GM10248 (cell line): ENCODE results near the gene REC114.

Source experiments
- CTCF ChIA-PET: fragments of 300-600 bp; sonication (Branson Sonifier 250); formaldehyde crosslinking; extraction: SDS; loops from one replicate; lab custom pipeline; 2021; ENCODE audit warnings: antibody characterized with exemption; lab: Yijun Ruan, JAX
- POLR2A ChIA-PET: fragments of 350-650 bp; sonication (Branson Sonifier 250); formaldehyde crosslinking; extraction: SDS; loops from one replicate; lab custom pipeline; 2020; ENCODE audit warnings: antibody characterized with exemption; lab: Yijun Ruan, JAX
- DNase-seq: peaks from one replicate; pipeline ENCODE4 v3.0.0; 2012; ENCODE audit errors: extremely low spot score
- CTCF ChIP-seq: IDR thresholded peaks from 2 replicates; pipeline ENCODE4 v1.5.1; 2012; ENCODE audit warnings: mild to moderate bottlenecking, low read depth; ENCODE audit errors: extremely low read depth, missing control alignments, control extremely low read depth

The REC114 gene

GRCh38 chr15:73518180-73518862 lies 75.4 kb downstream of the REC114 start:
- ChIA-PET POLR2A (no interaction called here), CTCF (interaction anchor here (0.7 to 1.6 kb wide), 3 partner anchors 9 to 787 kb away, joined by 3 to 4 read pairs (median 3); no protein-coding TSS in a partner anchor)
- DNase-seq: no peak

GRCh38 chr15:73518876-73519733 lies 76.1 kb downstream of the REC114 start:
- no peak for TF ChIP-seq CTCF
- ChIA-PET CTCF (interaction anchor here (0.8 kb wide), 1 partner anchor 788 kb away, joined by 3 read pairs; no protein-coding TSS in a partner anchor), POLR2A (no interaction called here)

More at GRCh38 chr15:73518180-73518862, 75.4 kb downstream of the REC114 start:
- no peak for TF ChIP-seq CTCF

GRCh38 chr15:73522011-73522410 lies 79.0 kb downstream of the REC114 start:
- TF ChIP-seq CTCF: no peak
- no peak for DNase-seq
- ChIA-PET CTCF (no interaction called here), POLR2A (no interaction called here)

More at GRCh38 chr15:73518876-73519733, 76.1 kb downstream of the REC114 start:
- DNase-seq: no peak

- DNase-seq: no peak
- no peak for TF ChIP-seq CTCF
- POLR2A ChIA-PET: no interaction called here
- CTCF ChIA-PET: no interaction called here
Measured at GRCh38 chr15:73524919-73525318, 82.0 kb downstream of the REC114 start.

GRCh38 chr15:73527598-73527997 lies 84.6 kb downstream of the REC114 start:
- TF ChIP-seq CTCF: no peak
- ChIA-PET POLR2A (no interaction called here), CTCF (interaction anchor here (1.2 kb wide), 1 partner anchor 10 kb away, joined by 4 read pairs; no protein-coding TSS in a partner anchor)
- no peak for DNase-seq

GRCh38 chr15:73530649-73531048 lies 87.7 kb downstream of the REC114 start:
- TF ChIP-seq CTCF: no peak
- CTCF ChIA-PET: interaction anchor here (0.7 to 1.5 kb wide), 6 partner anchors 13 to 265 kb away, joined by 3 to 5 read pairs (median 3); no protein-coding TSS in a partner anchor
- POLR2A ChIA-PET: no interaction called here
- DNase-seq: no peak
